Islet of Langerhans (tissue), 1 donor: ENCODE measurements around the gene CADPS.
A peak's percentile ranks its signal among the peaks of the same experiment; 100 is the strongest.

ENCODE experiments used
- FAIRE-seq: peaks from one replicate; lab custom pipeline; 2011; peaks lifted over from hg19 to GRCh38; lab: Jason Lieb, UNC

CADPS gene

GRCh38 chr3:62632510-62633294 lies 242.5 kb downstream of the CADPS start:
- FAIRE-seq = peak; percentile 17

- peak; percentile 100 for FAIRE-seq
These were observed 243.7 kb downstream of the CADPS start for GRCh38 chr3:62631488-62631887.

GRCh38 chr3:62630664-62631063 lies 244.6 kb downstream of the CADPS start:
- no peak for FAIRE-seq

GRCh38 chr3:62625268-62625667 lies 249.9 kb downstream of the CADPS start:
- no peak for FAIRE-seq

- FAIRE-seq = no peak
These were observed 251.0 kb downstream of the CADPS start for GRCh38 chr3:62624185-62624584.

GRCh38 chr3:62622553-62623174 lies 252.6 kb downstream of the CADPS start:
- FAIRE-seq = peak; percentile 98

GRCh38 chr3:62621925-62622324 lies 253.3 kb downstream of the CADPS start:
- no peak for FAIRE-seq

- FAIRE-seq = no peak
These were observed 254.0 kb downstream of the CADPS start for GRCh38 chr3:62621176-62621575.

GRCh38 chr3:62615258-62615849 lies 259.9 kb downstream of the CADPS start:
- peak; percentile 90 for FAIRE-seq

- FAIRE-seq = no peak
These were observed 260.7 kb downstream of the CADPS start for GRCh38 chr3:62614527-62614926.

- FAIRE-seq = no peak
These were observed 263.5 kb downstream of the CADPS start for GRCh38 chr3:62611541-62612240.

- no peak for FAIRE-seq
These were observed 267.8 kb downstream of the CADPS start for GRCh38 chr3:62607287-62608029.

GRCh38 chr3:62605413-62606068 lies 269.7 kb downstream of the CADPS start:
- no peak for FAIRE-seq

GRCh38 chr3:62604751-62605351 lies 270.4 kb downstream of the CADPS start:
- FAIRE-seq = no peak

GRCh38 chr3:62604298-62604697 lies 270.9 kb downstream of the CADPS start:
- FAIRE-seq = no peak

- no peak for FAIRE-seq
These were observed 272.2 kb downstream of the CADPS start for GRCh38 chr3:62602987-62603386.

- no peak for FAIRE-seq
These were observed 273.0 kb downstream of the CADPS start for GRCh38 chr3:62602129-62602770.

GRCh38 chr3:62601238-62602070 lies 273.8 kb downstream of the CADPS start:
- peak; percentile 97 for FAIRE-seq

- FAIRE-seq = no peak
These were observed 275.2 kb downstream of the CADPS start for GRCh38 chr3:62600033-62600432.

GRCh38 chr3:62597491-62597890 lies 277.7 kb downstream of the CADPS start:
- no peak for FAIRE-seq
